ENCODE measurements around the gene SIGMAR1.

Gene SIGMAR1

GRCh38 chr9:34629491-34629808 lies 8.1 kb downstream of the SIGMAR1 start:
- no peak for DNase-seq

- DNase-seq, result peak; percentile 41 to 42
Measured at GRCh38 chr9:34628656-34629490, 8.7 kb downstream of the SIGMAR1 start, which contains the start of gene ARID3C. Gene ARID3C, minus strand, starts transcription at chr9:34629066. Its CDS starts 1,052 bp downstream, at chr9:34628014.

DNA sequence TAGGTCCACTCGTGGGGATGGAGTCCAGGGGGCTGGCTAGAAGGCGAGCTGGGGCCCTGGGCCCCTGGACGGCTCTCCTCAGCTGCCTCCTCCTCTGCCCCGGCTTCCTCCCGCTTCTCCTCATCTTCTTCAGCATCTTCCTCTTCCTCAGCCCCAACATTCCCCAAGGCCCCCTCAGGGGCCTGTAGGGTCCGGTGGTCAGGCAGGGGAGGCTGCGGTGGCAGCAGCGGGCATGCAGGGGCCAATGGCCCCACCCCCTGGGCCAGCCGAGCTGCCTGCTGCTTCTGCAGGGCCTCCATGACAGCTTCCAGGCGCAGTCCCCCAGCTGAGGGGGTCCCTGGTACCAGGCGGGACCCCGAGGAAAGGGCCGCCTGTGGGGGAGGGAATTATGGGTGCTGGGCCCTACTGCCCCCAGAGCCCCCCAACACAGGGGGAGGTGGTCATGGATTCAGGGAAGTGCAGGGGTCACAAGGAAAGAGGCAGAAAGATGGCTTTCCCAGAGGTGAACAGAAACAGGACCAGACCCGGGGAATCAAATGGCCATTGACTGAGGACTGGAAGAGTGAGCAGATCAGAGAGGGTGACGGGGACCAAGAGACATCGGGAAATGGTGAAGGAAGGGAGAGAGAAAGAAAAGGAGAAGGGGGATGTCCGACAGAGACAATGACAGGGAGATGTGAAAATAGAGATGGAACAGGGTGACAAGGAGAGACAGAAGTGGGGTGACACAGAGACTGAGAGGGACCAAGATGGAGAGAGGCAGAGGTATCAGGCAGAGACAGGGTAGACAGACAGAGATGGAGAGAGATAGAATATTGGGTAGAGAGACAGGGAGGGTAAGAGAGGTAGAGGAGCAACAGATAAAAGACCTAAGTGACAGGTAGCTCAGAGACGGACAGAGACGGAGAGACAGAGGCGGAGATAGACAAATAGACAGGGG lies 9.6 kb downstream of the SIGMAR1 start:
- no peak for DNase-seq

DNA sequence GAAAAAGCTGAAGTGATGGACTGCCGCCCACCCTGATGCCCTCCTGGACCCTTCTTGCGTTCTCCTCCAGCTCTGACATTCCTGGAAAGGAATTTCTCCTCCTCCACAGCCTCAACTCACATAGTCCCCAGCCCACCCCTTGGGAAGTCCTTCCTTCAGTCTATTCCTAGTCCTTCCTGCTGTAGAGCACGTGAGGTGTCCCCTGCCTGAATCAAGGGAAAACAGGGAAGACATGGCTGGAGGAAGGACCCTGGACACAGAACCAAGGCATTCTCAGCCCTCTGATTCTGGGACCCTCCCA lies 12.5 kb downstream of the SIGMAR1 start:
- DNase-seq, result no peak

DNA sequence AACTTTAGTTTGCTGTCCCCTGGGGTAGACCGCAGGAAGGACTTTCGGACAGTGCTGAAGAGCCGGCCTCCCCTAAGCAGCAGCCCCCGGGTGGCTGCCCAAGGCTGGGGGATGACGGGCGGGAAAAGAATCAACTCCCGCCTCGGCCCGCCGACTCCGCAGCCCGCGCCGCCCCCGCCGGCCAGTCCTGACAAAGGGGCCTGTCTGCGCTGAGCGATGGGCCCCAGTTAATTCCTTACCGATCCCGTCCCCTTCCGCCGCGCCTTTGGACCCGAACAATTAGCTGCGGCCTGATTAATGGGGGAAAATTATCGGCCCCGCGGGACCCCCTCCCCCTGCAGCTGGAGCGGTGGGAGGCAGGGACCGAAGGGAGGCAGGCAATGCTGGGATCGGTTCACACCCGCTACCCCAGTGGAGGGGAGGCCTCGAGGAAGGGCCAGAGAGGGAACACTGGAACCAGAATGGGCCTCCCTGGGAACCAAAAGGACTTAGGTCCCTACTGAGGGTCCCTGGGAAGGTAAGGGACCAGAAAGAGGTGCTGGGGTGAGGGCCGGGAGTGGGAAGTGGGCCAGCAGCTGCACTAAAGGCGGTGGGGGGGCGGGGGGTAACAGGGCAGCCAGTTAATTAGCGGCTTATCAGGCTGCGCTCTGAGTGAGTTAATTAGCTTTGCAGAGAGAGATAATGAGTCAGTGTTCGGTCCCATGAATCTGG lies 13.0 kb downstream of the SIGMAR1 start:
- DNase-seq, result no peak

DNA sequence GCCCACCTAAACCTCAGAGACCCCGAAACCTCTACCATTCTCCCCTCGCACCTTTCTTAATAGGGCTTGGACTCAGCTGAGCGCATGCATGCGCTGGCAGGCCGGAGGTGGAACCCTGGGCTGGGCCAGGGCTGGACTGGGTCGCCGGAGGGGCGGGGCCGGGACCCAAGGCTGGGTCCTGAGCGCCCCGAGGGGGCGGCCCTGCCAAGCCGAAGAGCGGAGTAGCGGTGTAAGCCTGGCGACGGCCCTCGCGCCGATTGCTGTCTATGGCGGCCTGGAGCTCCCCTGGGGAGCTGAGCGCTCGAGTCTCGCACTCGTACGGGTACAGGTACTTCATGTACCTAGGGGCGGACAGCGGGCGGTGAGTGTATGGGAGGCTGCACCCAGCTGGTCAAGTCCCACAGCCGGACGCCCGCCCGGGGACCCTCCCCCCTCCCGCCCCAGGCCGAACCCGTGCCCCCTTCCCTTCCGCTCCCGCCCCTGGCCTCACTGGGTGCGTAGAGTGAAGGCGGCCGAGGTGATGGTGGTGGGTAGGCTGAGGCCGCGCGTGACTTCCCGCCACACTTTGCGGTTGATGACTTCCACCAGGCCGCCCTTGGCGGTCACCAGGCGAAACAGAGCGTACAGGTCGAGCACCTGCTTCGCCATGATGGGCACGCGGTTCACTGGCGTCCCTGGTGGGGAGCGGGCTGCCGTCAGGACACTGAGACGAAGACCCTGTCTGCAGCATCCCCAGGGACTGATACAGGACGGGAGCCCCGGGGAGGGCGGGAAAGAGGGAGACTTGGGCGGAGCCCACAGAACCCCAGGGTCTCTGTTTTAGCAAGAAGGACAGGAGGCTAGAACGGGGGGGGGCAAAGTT lies 14.0 kb downstream of the SIGMAR1 start:
- DNase-seq, result no peak

- DNase-seq, result peak; percentile 86 to 88
Measured at GRCh38 chr9:34620061-34620994, 17.3 kb downstream of the SIGMAR1 start, which contains the start of gene DCTN3. Gene DCTN3, minus strand, starts transcription at chr9:34620495. Its CDS starts 31 bp downstream, at chr9:34620464.

DNA sequence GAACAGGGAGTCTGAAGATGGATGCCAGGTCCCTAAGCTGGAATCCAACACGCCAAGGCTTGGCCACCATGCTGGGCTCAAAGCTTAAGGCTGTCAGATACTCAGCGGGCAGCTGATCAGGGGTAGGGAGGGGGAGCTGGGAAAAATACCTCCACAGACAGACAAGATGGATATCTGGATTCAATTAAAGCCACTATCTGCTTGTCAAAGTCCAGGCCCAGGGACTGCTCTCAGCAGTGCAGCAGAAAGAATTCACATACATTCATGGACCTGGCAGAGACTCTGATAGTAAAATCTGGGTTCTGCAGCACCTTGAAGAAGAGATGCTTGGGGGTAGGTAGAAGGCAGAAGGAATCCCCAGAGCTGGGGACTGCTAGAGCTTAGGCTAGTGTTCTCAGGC lies 22.5 kb downstream of the SIGMAR1 start:
- DNase-seq, result no peak

DNA sequence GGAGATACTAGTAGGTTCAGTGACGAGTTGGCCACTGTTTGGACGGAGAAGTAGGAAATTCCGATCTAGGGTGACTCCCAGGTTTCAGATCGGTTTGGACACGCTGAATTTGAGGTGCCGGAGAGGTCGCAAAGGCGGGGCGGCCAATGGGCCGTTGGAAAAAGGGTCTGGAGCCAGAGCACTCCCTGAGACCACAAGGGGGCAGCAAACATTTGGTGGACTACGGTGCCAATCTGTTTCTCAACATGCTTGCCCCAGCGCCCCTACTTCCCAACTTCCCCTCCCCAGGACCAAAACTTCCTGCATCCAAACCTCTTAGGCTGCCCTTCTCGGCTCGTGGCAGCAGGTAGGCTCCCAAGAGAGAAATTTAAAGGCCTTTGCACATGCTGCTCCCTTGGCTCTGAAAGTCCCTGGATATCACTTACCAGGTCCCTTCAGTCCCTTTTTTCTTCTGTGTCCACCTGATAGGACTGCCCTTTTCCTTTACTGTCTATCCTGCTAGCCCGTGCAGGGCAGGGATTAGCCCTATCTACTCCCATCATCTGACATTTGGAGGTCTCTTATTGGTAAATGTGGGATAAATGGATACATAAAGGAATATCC lies 24.7 kb downstream of the SIGMAR1 start:
- peak; percentile 50 to 54 for DNase-seq

GRCh38 chr9:34611811-34612787 lies 25.5 kb downstream of the SIGMAR1 start, which contains the start of gene RPP25L:
Gene RPP25L, minus strand, starts transcription at chr9:34612097. Its CDS starts 801 bp downstream, at chr9:34611296.
- peak; percentile 68 to 72 for DNase-seq

DNA sequence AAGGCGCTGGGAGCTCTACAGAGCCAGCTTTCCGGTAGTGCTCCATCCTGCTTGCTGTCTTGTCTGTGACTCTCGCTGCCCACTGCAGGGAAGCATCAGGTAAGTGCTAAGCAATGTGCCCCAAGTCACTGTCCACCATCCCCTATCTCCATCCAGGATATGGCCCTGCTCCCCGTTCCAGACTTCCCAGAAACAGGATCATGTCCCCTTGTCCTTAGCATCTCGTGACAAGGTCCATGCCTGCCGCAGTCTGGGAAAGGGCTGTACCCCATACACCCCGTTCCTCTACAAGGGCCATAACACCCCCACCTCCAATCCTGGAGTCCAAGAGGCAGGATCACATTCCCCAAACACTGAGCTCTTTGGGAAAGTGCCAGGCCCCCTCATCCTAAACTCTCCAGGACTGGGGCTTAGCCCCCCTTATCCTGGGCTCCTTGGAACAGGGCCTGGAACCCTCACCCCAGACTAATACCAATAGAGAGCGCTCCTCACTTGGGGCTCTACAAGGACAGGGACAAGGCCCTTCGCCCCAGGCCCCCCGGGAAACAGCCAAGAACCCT lies 26.3 kb downstream of the SIGMAR1 start:
- no peak for DNase-seq

GRCh38 chr9:34610434-34611206 lies 27.0 kb downstream of the SIGMAR1 start:
- no peak for DNase-seq

- DNase-seq, result no peak
Measured at GRCh38 chr9:34607331-34607730, 30.3 kb downstream of the SIGMAR1 start.

DNA sequence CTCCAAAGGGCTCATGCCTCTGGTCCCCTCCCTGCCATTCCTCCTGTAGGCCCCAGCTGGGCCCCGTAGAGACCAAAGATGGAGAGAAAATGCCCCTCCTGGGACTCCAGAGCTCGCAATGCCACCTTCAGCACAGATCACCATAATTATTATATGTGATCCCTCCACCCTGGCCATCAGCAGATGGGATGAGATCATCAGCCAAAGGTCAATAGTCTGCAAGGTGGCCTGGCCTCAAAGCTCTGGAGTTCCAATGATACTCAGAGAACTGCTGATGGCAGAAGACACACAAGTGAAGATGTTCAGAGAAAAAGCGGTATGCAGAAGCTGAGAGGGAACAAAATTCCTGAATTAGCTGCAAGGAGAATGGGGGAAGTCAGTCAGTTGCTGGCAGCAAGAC lies 30.7 kb downstream of the SIGMAR1 start:
- no peak for DNase-seq

GRCh38 chr9:34606190-34606589 lies 31.4 kb downstream of the SIGMAR1 start:
- no peak for DNase-seq

DNA sequence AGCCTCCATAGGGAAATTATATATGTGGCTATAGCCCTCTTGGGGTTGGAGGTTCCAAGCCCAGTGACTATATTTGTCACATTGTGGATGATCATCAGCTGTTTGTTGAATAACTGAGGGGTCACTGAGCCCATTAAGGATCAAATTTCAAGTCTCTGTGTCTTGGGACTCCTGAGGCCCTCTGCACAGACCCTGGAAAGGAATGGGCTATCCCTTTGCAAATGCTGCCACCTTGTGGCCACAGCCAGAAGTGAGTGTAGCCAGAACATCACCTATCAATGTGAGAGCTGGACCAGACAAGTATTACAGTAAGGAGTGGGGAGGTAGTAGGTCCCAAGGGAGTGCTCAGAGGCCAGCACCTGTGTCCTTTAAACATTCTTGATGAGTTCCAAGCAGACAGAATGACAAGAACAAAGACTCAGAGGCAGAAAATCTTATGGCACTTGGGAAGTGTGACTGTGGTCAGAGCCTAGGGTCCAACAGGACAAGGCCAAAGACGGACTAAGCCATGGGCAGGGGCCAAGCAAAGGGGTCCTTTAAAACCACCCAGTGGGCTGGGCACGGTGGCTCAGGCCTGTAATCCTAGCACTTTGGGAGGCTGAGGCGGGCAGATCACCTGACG lies 33.9 kb downstream of the SIGMAR1 start:
- DNase-seq, result peak; percentile 75 to 79

- DNase-seq, result no peak
Measured at GRCh38 chr9:34601937-34602573, 35.5 kb downstream of the SIGMAR1 start.
